Stimulated activated CD8-positive, alpha-beta memory T cell treated with anti-CD3 and anti-CD28 coated beads, Interleukin-12 subunit alpha, Interleukin-12 subunit beta, amount 100 ng/mL, for 1 hour (primary cell): ENCODE data around the gene MLC1.

Experiments
- DNase-seq: peaks from one replicate; pipeline ENCODE4 v3.0.0-alpha.2; 2020; ENCODE audit warnings: low read depth

Gene MLC1

GRCh38 chr22:50015451-50016307 lies 69.5 kb downstream of the MLC1 start:
- DNase-seq = no peak

GRCh38 chr22:50014655-50015401 lies 70.4 kb downstream of the MLC1 start:
- no peak for DNase-seq

- no peak for DNase-seq
Measured at GRCh38 chr22:50014053-50014501, 71.1 kb downstream of the MLC1 start.

GRCh38 chr22:50012211-50013181 lies 72.7 kb downstream of the MLC1 start, which contains the start of gene IL17REL:
Gene IL17REL (minus strand): TSS chr22:50012765. CDS start chr22:50012646, 119 bp downstream.
- DNase-seq = no peak

- no peak for DNase-seq
Measured at GRCh38 chr22:50011447-50012210, 73.6 kb downstream of the MLC1 start.

- peak; percentile 44 for DNase-seq
Measured at GRCh38 chr22:50010676-50011446, 74.4 kb downstream of the MLC1 start.

GRCh38 chr22:50009765-50010675 lies 75.2 kb downstream of the MLC1 start:
- no peak for DNase-seq
